ENCODE measurements around the gene MAOB. TPM values are rescaled to one million over a fixed set of nuclear protein-coding genes. Genes with fewer than 3 reads are reported as not detected.

The MAOB gene
- total and polyA plus RNA-seq, 2 donors (not counting 3 experiments of a cell fraction or from before 2014, with no cell fraction given), result not detected

GRCh38 chrX:43735534-43735933 lies 146.7 kb downstream of the MAOB start:
- FAIRE-seq (no peak), DNase-seq (ENCODE audit: low read depth, low spot score) (no peak)
- CTCF ChIA-PET, result interaction anchor here (1.9 to 2.5 kb wide), 2 partner anchors 15 to 80 kb away, joined by 5 to 11 read pairs; partner anchors contain the start of gene MAOA
- intact Hi-C loops (cut with micrococcal nuclease) (no loop called here), dilution Hi-C loops (cut with MboI; ENCODE audit: extremely low pct_ligation_motif_present, low sequenced_read_pairs) (no loop called here)
- Histone ChIP-seq H4K20me1 (replicated peaks; ENCODE audit: control insufficient read depth, extremely low read depth, insufficient read depth, low read length) (no peaks in the 10 kb centered on the region), H3K79me2 (ENCODE audit: control insufficient read depth, insufficient read depth, low read length) (no peaks in the 10 kb centered on the region), H3K36me3 (ENCODE audit: control insufficient read depth in 2 of 2, extremely low read depth in 1 of 2, insufficient read depth in 2 of 2, low read length in 2 of 2) (no peaks in the 10 kb centered on the region), H3K27ac (ENCODE audit: insufficient read depth, low read depth, low read length) (no peak overlapping the region), H3K9me1 (replicated peaks; ENCODE audit: control insufficient read depth, extremely low read depth, insufficient read depth, low read length) (no peaks in the 10 kb centered on the region), H3K4me2 (ENCODE audit: insufficient read depth, low read length) (no peak overlapping the region), H3K27me3 (ENCODE audit: control insufficient read depth in 2 of 2, insufficient read depth in 2 of 2, low read length in 2 of 2) (no peaks in the 10 kb centered on the region), H3K9ac (replicated peaks; ENCODE audit: extremely low read depth, insufficient read depth, low read length) (no peak overlapping the region), H3K4me1 (ENCODE audit: control insufficient read depth, extremely low read depth, insufficient read depth, low read length) (no peaks in the 10 kb centered on the region), H3K9me3 (replicated peaks; ENCODE audit: control insufficient read depth, insufficient read depth, low read length) (no peaks in the 10 kb centered on the region), H3K4me3 (replicated peaks in 1 of 3; ENCODE audit: insufficient read depth in 1 of 3, low read depth in 1 of 3, low read length in 3 of 3) (no peak overlapping the region), H2AFZ (ENCODE audit: low read depth, low read length) (no peak overlapping the region)
- BruUV-seq (replicated peaks), result no TSS peak
- TF ChIP-seq MAX (IDR thresholded peaks at IDR 0.05; ENCODE audit: insufficient read depth, insufficient read length) (no peak), JUN (IDR thresholded peaks at IDR 0.05; ENCODE audit: borderline replicate concordance, insufficient read depth, insufficient read length, low read depth) (no peak), POLR2A (IDR thresholded peaks at IDR 0.05; ENCODE audit: low read depth, low read length) (no peak), FOS (IDR thresholded peaks at IDR 0.05; ENCODE audit: borderline replicate concordance, insufficient read depth, low read length) (no peak), CTCF (IDR thresholded peaks at IDR 0.05; ENCODE audit: extremely low read depth in 1 of 2, insufficient read depth in 1 of 2, low read depth in 1 of 2, low read length in 2 of 2) (no peak), MYC (IDR thresholded peaks at IDR 0.05; ENCODE audit: low read depth, low read length) (no peak), EZH2 (IDR thresholded peaks at IDR 0.05; ENCODE audit: borderline replicate concordance, low read depth, low read length, severe bottlenecking) (no peak), GATA2 (IDR thresholded peaks at IDR 0.05; ENCODE audit: insufficient read depth, insufficient read length, low read depth, low read length) (no peak), POLR2AphosphoS5 (IDR thresholded peaks at IDR 0.05; ENCODE audit: insufficient read depth, low read depth, low read length) (no peak)
- POLR2A ChIA-PET, result no interaction called here

Data from endothelial cell of umbilical vein (primary cell).